LNCAP (cell line): Measurements from ENCODE around the gene KLHDC1.

Experiments used
- TF ChIP-seq, protein P1 (sequence below): fragments of 450-650 bp; IDR thresholded peaks from 2 replicates; pipeline ENCODE4 v1.5.1; 2017; ENCODE audit warnings: mild to moderate bottlenecking

The KLHDC1 gene

DNA sequence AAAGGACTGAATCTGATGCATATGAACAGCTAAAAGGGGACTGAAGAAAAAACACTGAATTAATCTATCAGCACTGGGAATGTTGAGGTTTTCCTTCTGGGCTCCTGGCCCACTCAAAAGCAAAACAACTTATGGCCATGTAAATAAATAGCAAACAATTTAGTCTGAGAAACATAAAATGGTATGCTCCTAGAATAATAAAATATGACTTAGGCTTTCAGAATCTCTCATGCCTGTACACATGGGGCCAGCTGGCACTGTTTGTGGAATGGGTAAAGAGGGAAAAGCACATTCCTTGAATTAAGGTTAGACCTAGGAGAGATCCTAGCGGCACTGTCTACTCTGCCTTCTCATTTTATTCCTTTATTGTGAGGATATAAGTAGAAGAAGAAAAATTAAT lies 81.2 kb downstream of the KLHDC1 start:
- TF ChIP-seq, protein P1, sequence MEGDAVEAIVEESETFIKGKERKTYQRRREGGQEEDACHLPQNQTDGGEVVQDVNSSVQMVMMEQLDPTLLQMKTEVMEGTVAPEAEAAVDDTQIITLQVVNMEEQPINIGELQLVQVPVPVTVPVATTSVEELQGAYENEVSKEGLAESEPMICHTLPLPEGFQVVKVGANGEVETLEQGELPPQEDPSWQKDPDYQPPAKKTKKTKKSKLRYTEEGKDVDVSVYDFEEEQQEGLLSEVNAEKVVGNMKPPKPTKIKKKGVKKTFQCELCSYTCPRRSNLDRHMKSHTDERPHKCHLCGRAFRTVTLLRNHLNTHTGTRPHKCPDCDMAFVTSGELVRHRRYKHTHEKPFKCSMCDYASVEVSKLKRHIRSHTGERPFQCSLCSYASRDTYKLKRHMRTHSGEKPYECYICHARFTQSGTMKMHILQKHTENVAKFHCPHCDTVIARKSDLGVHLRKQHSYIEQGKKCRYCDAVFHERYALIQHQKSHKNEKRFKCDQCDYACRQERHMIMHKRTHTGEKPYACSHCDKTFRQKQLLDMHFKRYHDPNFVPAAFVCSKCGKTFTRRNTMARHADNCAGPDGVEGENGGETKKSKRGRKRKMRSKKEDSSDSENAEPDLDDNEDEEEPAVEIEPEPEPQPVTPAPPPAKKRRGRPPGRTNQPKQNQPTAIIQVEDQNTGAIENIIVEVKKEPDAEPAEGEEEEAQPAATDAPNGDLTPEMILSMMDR, result no peak

- TF ChIP-seq, protein P1, result no peak
These were observed 85.5 kb downstream of the KLHDC1 start for GRCh38 chr14:49778421-49778820.

- TF ChIP-seq, protein P1, result no peak
These were observed 90.6 kb downstream of the KLHDC1 start for GRCh38 chr14:49783394-49784014.

DNA sequence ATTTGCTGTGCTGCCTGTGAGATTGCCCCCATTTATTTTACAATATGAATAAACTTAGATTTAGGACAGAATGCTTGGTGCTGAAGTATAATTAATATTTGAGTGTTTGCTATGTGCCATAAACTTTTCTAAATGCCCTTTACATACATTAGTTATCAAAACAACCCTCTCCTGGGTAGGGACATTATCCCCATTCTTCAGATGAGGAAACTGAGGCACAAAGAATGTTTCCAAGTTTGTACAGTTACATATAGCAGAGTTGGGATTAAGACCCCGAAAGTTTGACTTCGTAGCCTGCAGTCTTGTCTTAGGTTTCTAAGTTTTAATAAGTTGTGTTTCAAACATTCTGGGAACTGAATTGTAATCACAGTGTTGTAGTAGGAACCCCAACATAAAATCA lies 93.4 kb downstream of the KLHDC1 start:
- TF ChIP-seq, protein P1, result no peak

GRCh38 chr14:49792618-49793017 lies 99.7 kb downstream of the KLHDC1 start:
- TF ChIP-seq, protein P1, result no peak

DNA sequence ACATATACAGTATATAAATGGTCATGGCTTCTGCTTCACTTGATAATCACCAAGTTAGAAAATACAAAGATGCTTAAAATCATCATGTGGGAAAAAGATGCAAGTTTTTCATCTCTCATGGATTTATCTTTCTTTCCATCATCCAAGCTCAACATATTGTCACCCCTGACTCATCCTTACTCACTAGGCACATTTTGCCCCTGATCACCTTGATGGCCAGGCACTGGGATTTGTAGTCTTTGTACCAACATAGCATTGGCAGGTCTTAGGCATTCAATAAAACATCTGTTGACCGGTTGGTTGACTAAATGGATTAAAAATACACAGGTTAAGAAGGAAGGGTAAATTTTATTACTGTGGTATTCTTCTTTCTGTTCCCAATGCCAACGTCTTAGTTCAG lies 103.1 kb downstream of the KLHDC1 start:
- TF ChIP-seq, protein P1, result no peak
